GM21529 (cell line): ENCODE data around the gene SH2D6.
"Not testable (repeated sequence)": the region's sequence is repeated elsewhere in the genome, so short reads cannot be mapped to it uniquely, and the experiment has no call there.

Experiments
- ATAC-seq: cut with Tn5 transposase; IDR thresholded peaks from one replicate; pipeline ENCODE4 v1.9.1; 2021; ENCODE audit not compliant: unreplicated experiment

Gene SH2D6

GRCh38 chr2:85468096-85468703, 49.7 kb downstream of the SH2D6 start:
- ATAC-seq: no peak

GRCh38 chr2:85468704-85469349, 50.3 kb downstream of the SH2D6 start:
- no peak for ATAC-seq

GRCh38 chr2:85470850-85471800, 52.6 kb downstream of the SH2D6 start:
- ATAC-seq: no peak

DNA sequence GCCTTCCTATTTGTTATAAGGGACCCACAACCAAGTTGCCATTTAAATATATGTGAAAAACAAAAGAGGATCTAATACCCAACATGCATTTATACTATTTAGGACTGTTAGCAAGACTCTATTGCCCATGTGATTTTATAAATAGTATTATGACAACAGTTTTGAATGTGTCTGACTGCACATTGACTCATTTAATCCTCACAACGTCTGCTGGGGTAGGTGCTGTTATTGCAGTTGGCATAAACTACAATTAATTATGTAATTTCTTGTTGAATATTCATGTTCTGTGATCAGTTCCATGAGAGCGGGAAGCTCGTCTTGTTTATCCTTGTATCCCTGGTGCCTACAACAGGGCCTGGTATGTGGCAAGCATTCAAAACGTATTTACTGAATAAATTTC, 53.7 kb downstream of the SH2D6 start:
- ATAC-seq: no peak

GRCh38 chr2:85475799-85476490, 57.4 kb downstream of the SH2D6 start:
- no peak for ATAC-seq

DNA sequence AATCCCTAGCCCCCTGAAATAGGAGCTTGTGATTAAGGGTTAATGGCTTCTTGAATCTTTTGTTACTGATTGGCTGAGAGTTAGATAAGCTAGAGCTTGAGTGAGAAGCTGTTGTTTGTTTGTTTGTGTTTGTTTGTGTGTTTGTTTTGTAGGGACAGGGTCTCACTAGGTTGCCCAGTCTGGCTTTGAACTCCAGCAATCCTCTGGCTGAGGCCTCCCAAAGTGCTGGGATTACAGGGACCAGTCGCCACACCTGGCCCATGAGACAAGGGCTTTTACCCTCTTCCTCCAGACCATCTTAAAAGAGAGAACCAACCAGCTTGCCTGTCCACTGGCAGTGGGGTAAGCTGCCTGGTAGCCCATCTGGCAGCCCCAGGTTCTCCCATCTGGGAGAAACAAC, 58.1 kb downstream of the SH2D6 start:
- ATAC-seq: no peak

GRCh38 chr2:85477884-85478283, 59.4 kb downstream of the SH2D6 start:
- ATAC-seq: no peak

DNA sequence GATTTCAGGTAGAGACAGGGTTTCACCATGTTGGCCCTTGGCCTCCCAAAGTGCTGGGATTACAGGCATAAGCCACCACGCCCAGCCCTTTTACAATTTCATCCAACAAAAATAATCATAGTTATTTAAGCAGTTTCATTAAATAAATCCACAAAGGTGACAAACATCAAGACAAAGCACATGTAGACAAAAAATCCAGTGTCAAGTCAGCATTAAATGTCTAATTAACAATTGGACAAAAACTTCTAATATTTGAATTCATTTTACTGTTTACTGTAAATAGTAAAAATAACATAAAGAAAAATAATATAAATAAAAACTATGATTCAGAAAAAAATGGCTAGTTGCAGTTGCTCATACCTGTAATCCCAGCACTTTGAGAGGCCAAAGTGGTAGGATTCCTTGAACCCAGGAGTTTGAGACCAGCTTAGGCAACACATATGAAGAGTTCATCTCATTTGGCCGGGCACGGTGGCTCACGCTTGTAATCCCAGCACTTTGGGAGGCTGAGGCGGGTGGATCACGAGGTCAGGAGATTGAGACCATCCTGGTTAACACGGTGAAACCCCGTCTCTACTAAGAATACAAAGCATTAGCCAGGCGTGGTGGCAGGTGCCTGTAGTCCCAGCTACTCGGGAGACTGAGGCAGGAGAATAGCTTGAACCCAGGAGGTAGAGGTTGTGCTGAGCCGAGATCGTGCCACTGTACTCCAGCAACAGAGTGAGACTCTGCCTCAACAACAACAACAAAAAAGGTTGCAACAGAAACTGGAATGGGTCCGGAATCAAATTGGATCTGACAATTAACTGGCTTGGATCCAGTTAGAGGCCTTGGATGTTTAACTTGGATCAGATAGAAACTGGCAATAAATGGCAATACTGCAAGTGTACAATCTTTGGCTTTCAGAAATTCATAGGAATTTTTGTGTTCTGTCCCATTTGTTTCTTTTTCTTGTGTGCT, 63.6 kb downstream of the SH2D6 start:
- no peak for ATAC-seq

GRCh38 chr2:85484615-85485014, 66.1 kb downstream of the SH2D6 start:
- ATAC-seq: not testable (repeated sequence)

- ATAC-seq: no peak
These were observed 67.3 kb downstream of the SH2D6 start for GRCh38 chr2:85485815-85486214.
